GM18519 (cell line): ENCODE measurements around the gene CLCA2.
"Not testable (repeated sequence)": the region's sequence is repeated elsewhere in the genome, so short reads cannot be mapped to it uniquely, and the experiment has no call there.

Experiments
- ATAC-seq: cut with Tn5 transposase; IDR thresholded peaks from one replicate; pipeline ENCODE4 v1.9.1; 2021; ENCODE audit warnings: mild to moderate bottlenecking, moderate library complexity; ENCODE audit not compliant: unreplicated experiment, low FRiP score

The CLCA2 gene

GRCh38 chr1:86472152-86472551, 48.2 kb downstream of the CLCA2 start:
- ATAC-seq, result no peak

- peak; percentile 47 for ATAC-seq
These were observed 48.8 kb downstream of the CLCA2 start for GRCh38 chr1:86472767-86473166.

GRCh38 chr1:86477256-86477655, 53.3 kb downstream of the CLCA2 start:
- ATAC-seq, result no peak

GRCh38 chr1:86477682-86478081, 53.7 kb downstream of the CLCA2 start:
- no peak for ATAC-seq

GRCh38 chr1:86478416-86479156, 54.6 kb downstream of the CLCA2 start:
- no peak for ATAC-seq

GRCh38 chr1:86481966-86482365, 58.0 kb downstream of the CLCA2 start:
- no peak for ATAC-seq

- no peak for ATAC-seq
These were observed 63.3 kb downstream of the CLCA2 start for GRCh38 chr1:86487131-86487810.

- no peak for ATAC-seq
These were observed 63.8 kb downstream of the CLCA2 start for GRCh38 chr1:86487811-86488141.

- no peak for ATAC-seq
These were observed 65.4 kb downstream of the CLCA2 start for GRCh38 chr1:86489242-86489878.

GRCh38 chr1:86491171-86491950, 67.4 kb downstream of the CLCA2 start:
- ATAC-seq, result no peak

- ATAC-seq, result no peak
These were observed 74.3 kb downstream of the CLCA2 start for GRCh38 chr1:86498281-86498680.

- peak; percentile 48 for ATAC-seq
These were observed 76.1 kb downstream of the CLCA2 start for GRCh38 chr1:86499987-86500593.

GRCh38 chr1:86500714-86501113, 76.7 kb downstream of the CLCA2 start:
- no peak for ATAC-seq

- not testable (repeated sequence) for ATAC-seq
These were observed 78.2 kb downstream of the CLCA2 start for GRCh38 chr1:86502125-86502646.

- no peak for ATAC-seq
These were observed 78.9 kb downstream of the CLCA2 start for GRCh38 chr1:86502721-86503405.

- ATAC-seq, result no peak
These were observed 79.6 kb downstream of the CLCA2 start for GRCh38 chr1:86503406-86504136.

- no peak for ATAC-seq
These were observed 80.1 kb downstream of the CLCA2 start for GRCh38 chr1:86504137-86504479.

GRCh38 chr1:86504895-86505563, 81.1 kb downstream of the CLCA2 start:
- no peak for ATAC-seq

- no peak for ATAC-seq
These were observed 81.6 kb downstream of the CLCA2 start for GRCh38 chr1:86505564-86505902.
